ENCODE data around the gene ILRUN. TPM values are rescaled to one million over a fixed set of nuclear protein-coding genes. Genes with fewer than 3 reads are reported as not detected.
A peak's percentile ranks its signal among the peaks of the same experiment; 100 is the strongest.
"Not testable (repeated sequence)": the region's sequence is repeated elsewhere in the genome, so short reads cannot be mapped to it uniquely, and the experiment has no call there.

Gene ILRUN
- total and polyA plus RNA-seq, 10 donors: 14.6 to 75.5 (median 58.2) TPM

GRCh38 chr6:34688956-34689355 is 7.6 kb downstream of the ILRUN start:
- 59 to 87% (median 80%) methylated on average over 5 of the region's 5 CpGs for WGBS, 5 donors
- Histone ChIP-seq H3K36me3 (peaks cover 0 to 12% (median 2%) of the 10 kb centered on the region in 6 donors), H3K9me3 (no peaks in the 10 kb centered on the region), H3K4me1 (peaks cover 2 to 81% (median 44%) of the 10 kb centered on the region in 6 donors), H3K27ac (no peak overlapping the region), H3K27me3 (replicated peaks in 1 of 7) (no peaks in the 10 kb centered on the region), H3K4me3 (no peak overlapping the region)
- TF ChIP-seq CTCF (IDR thresholded peaks at IDR 0.05 in 8 of 11, conservative IDR thresholded peaks at IDR 0.05 in 3 of 11) (no peak), POLR2A (IDR thresholded peaks at IDR 0.05) (no peak), POLR2AphosphoS5 (IDR thresholded peaks at IDR 0.05) (no peak)
- intact Hi-C loops (cut with DNase I; ENCODE audit: low total_unique reads): no loop called here
- no peak for DNase-seq

- peaks cover 0 to 12% (median 2%) of the 10 kb centered on the region in 6 donors for H3K36me3 ChIP-seq
- no peak overlapping the region for H3K27ac ChIP-seq
- H3K4me3 ChIP-seq: no peak overlapping the region
- peaks cover 13 to 74% (median 33%) of the 10 kb centered on the region in 6 donors for H3K4me1 ChIP-seq
- H3K27me3 ChIP-seq (replicated peaks in 1 of 7): no peaks in the 10 kb centered on the region
- TF ChIP-seq CTCF (IDR thresholded peaks at IDR 0.05 in 8 of 11, conservative IDR thresholded peaks at IDR 0.05 in 3 of 11): no peak
- no peak for TF ChIP-seq POLR2AphosphoS5 (IDR thresholded peaks at IDR 0.05)
- no peak for TF ChIP-seq POLR2A (IDR thresholded peaks at IDR 0.05)
- no peak for DNase-seq
- intact Hi-C loops (cut with DNase I; ENCODE audit: low total_unique reads): no loop called here
- no peaks in the 10 kb centered on the region for H3K9me3 ChIP-seq
- WGBS, 5 donors: 82 to 91% (median 89%) methylated on average over 2 of the region's 2 CpGs
Measured at GRCh38 chr6:34684919-34685318, 11.6 kb downstream of the ILRUN start.

GRCh38 chr6:34684364-34684763 is 12.2 kb downstream of the ILRUN start:
- intact Hi-C loops (cut with DNase I; ENCODE audit: low total_unique reads): no loop called here
- no peak overlapping the region for H3K27ac ChIP-seq
- H3K9me3 ChIP-seq: no peaks in the 10 kb centered on the region
- 85 to 95% (median 88%) methylated on average over 2 of the region's 2 CpGs for WGBS, 5 donors
- peaks cover 0 to 12% (median 2%) of the 10 kb centered on the region in 6 donors for H3K36me3 ChIP-seq
- H3K27me3 ChIP-seq (replicated peaks in 1 of 7): no peaks in the 10 kb centered on the region
- H3K4me1 ChIP-seq: peaks cover 18 to 74% (median 33%) of the 10 kb centered on the region in 6 donors
- H3K4me3 ChIP-seq: no peak overlapping the region
- no peak for DNase-seq
- TF ChIP-seq CTCF (IDR thresholded peaks at IDR 0.05 in 8 of 11, conservative IDR thresholded peaks at IDR 0.05 in 3 of 11) (no peak), POLR2AphosphoS5 (IDR thresholded peaks at IDR 0.05) (no peak), POLR2A (IDR thresholded peaks at IDR 0.05) (no peak)

GRCh38 chr6:34680802-34681515 is 15.6 kb downstream of the ILRUN start:
- no peak for TF ChIP-seq POLR2A (IDR thresholded peaks at IDR 0.05)
- Histone ChIP-seq H3K27ac (peak overlapping the region in 6 of 8 donors; percentile 8 to 57 (median 30)), H3K36me3 (no peaks in the 10 kb centered on the region), H3K9me3 (no peaks in the 10 kb centered on the region), H3K27me3 (replicated peaks in 1 of 7) (no peaks in the 10 kb centered on the region), H3K4me1 (peaks cover 18 to 84% (median 31%) of the 10 kb centered on the region in 6 donors), H3K4me3 (no peak overlapping the region)
- intact Hi-C loops (cut with DNase I; ENCODE audit: low total_unique reads): no loop called here
- WGBS, 5 donors: 70 to 78% (median 74%) methylated on average over 3 of the region's 3 CpGs
- no peak for DNase-seq

GRCh38 chr6:34680313-34680712 is 16.3 kb downstream of the ILRUN start:
- H3K9me3 ChIP-seq; H3K4me3 ChIP-seq; H3K27me3 ChIP-seq (replicated peaks in 1 of 7); H3K36me3 ChIP-seq; intact Hi-C loops (cut with DNase I; ENCODE audit: low total_unique reads); DNase-seq: not testable (repeated sequence)
- WGBS, 5 donors: 80 to 92% (median 84%) methylated on average over 7 of the region's 7 CpGs
- peak overlapping the region in 6 of 8 donors; percentile 14 to 57 (median 27) for H3K27ac ChIP-seq
- H3K4me1 ChIP-seq: peaks cover 20 to 85% (median 35%) of the 10 kb centered on the region in 6 donors

Data from spleen (tissue), 11 donors.